Epithelial cell of umbilical artery (primary cell): ENCODE results near the gene MAPK7. TPM values are rescaled to one million over a fixed set of nuclear protein-coding genes. Genes with fewer than 3 reads are reported as not detected.

Experiments used
- total RNA-seq: library from RNA; depleted of rRNA; stranded (reverse); fragments of >200 nt; gene quantifications from 2 replicates; pipeline ENCODE4 v1.2.3, GENCODE V29; 2014

MAPK7 gene
- total RNA-seq: 10.1 and 13.8 TPM in 2 replicates

DNA sequence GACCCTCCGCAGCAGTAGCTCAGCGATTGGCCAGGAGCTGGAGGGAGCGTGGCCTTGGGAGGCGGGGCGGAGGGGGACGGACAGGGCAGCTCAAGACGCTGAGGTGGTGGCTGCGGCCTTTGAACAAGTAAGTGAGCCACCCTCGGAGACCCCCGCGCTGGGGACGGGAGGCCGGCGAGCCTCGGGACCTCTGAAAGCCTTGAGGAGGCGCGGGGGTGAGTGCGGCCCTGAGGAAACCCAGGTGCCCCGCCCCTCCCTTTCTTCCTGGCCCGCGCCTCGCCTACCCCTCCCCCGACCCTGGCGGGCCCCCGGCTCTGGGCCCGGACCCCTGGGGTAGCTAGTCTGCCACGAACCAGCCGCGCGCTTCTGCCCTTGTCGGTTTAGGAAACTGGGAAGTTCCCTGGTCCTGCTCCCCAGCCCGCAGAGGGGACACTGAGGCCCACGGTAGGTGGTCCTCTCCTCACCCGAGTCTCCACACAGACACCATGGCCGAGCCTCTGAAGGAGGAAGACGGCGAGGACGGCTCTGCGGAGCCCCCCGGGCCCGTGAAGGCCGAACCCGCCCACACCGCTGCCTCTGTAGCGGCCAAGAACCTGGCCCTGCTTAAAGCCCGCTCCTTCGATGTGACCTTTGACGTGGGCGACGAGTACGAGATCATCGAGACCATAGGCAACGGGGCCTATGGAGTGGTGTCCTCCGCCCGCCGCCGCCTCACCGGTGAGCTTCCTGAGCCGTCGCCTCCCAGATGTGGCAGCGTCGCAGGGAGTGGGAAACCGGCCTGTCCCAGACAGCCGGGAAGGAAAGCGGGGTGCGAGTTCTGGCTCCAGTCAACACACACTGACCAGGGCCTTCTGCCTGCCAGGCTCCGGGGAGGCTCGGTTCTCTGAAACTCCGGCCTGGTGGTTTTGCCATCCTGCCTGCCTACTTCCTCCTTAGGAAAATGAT lies at the start of gene MAPK7:
Gene MAPK7, plus strand, starts transcription at position 83 of the 945 bp plus-strand sequence. Its CDS starts 403 bp downstream, at position 486.

GRCh38 chr17:19362277-19363113 lies 15.8 kb upstream of the MAPK7 start, which contains the start of gene B9D1:
TSS of gene B9D1 (minus strand) at chr17:19362723. CDS start at chr17:19362569, 154 bp downstream.

DNA sequence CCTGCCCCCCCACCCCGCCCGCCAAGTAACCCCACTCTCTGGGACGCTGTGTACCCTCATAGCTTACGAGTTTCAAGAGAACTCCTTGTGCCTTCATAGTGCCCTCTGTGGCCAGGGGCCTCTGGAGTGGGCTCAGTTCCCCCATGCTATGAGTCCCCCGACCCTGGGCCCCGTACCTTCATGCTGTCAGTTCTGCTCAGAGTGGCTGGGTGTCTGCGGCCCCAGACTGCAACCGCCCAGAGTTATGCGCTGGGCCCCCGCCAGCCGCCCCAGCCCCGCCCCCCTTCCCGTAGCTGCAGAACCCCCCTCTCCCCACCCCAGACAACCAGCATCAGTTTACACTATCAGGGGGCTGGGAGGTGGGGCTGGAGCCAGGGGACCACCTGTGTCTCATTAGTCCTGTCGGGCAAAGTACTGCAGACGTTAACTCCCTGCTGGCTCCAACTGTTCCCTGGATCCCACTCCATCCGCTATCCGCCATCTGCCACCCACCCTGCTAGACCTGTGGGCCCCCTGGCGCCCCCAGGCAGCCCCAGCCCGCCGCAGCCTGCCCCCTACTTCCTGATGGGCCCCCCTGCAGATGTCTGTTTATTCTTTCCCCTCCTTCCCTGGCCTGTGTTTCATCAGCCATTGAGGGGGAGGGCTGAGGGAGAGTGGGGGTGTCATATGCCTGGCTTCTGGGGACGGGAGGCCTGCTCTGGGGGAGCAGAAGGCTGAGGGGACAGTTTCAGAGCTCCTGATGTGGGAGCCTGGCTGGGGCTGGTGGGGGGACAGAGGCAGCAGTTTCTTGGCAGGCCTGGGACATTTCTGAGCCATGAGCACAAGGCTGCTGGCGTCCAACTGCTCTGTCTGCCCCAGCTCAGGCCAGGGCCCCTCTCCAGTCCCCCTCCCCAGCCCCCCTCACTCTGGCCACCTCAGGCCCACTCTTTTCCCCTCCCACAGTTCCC lies 8.9 kb downstream of the MAPK7 start, which contains the start of gene MFAP4:
Gene MFAP4, minus strand, starts transcription at position 217 of the 947 bp plus-strand sequence. Its CDS starts 35 bp downstream, at position 182.

DNA sequence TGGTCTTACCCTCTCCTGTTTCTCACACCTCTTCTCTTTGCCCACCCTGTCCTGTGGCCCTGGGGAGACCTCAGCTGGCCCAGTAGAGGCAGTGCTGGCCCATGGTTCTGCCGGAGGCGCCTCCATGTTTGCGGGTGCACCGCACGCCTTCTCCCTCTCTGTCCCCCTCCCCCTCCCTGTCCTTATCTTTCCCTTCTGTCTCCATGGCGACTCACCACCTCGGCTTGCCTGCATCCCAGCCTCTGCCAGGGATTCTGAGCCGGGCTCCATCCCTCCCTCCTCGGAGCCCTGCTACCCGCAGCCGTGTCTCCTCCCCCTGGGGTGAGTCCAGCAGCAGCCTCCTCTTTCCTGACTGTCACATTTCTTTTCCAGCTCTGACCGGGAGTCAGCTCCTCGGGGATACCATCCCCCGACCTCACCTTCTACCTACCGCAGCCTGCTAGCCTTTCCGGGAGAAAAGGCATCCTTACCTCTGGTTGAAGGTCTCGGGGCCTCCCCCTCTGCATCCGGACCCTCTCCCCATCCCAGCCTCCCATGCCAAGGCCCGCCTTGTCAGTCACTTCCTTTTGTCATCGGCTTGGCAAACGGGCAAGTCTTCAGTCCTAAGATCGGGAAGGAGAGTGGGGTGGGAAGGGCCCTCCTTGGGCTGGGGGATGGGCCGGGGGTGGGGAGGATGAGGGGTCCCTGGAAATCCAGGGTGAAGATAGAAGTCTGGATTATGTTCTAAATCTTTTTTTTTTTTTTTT lies 32.8 kb downstream of the MAPK7 start, which contains the start of gene RNF112:
Gene RNF112, plus strand, starts transcription at position 358 of the 746 bp plus-strand sequence. Its CDS starts 177 bp downstream, at position 535.

Other genes with a start within 250 kb of the MAPK7 start
- gene EPN2, start 141.1 kb upstream of the MAPK7 start, total RNA-seq: 23.7 and 31.0 TPM in 2 replicates
- gene B9D1, start 15.8 kb upstream of the MAPK7 start, total RNA-seq: 24.5 and 32.5 TPM in 2 replicates
- gene MFAP4, start 8.7 kb downstream of the MAPK7 start, total RNA-seq: under 0.01 and 0.30 TPM in 2 replicates
- gene RNF112, start 32.7 kb downstream of the MAPK7 start, total RNA-seq: not detected in 2 replicates
- gene SLC47A1, start 155.4 kb downstream of the MAPK7 start, total RNA-seq: 2.3 and 4.4 TPM in 2 replicates